GM12878 (cell line): ENCODE data around the gene CD209. TPM values are rescaled to one million over a fixed set of nuclear protein-coding genes. Genes with fewer than 3 reads are reported as not detected.
A peak's percentile ranks its signal among the peaks of the same experiment; 100 is the strongest.

Experiments used
- ASH2L ChIP-seq: fragments of 300-600, 200-600 bp; sonication (generic); IDR thresholded peaks from 2 replicates; pipeline ENCODE4 v1.6.1; 2017; ENCODE audit warnings: low read depth, mild to moderate bottlenecking, borderline replicate concordance
- ATF7 ChIP-seq: fragments of 450-650 bp; IDR thresholded peaks from 2 replicates; pipeline ENCODE4 v1.6.1; 2016; ENCODE audit warnings: low read depth, mild to moderate bottlenecking
- BACH1 ChIP-seq: fragments of 450-650 bp; IDR thresholded peaks from 2 replicates; pipeline ENCODE4 v1.6.1; 2017; ENCODE audit warnings: mild to moderate bottlenecking, borderline replicate concordance
- CREB1 ChIP-seq: IDR thresholded peaks from 2 replicates; pipeline ENCODE4 v1.6.1; 2012; ENCODE audit warnings: low read depth, mild to moderate bottlenecking, inconsistent platforms
- EED ChIP-seq: sonication (generic); IDR thresholded peaks from 2 replicates; pipeline ENCODE4 v1.6.1; 2016; ENCODE audit warnings: antibody characterized with exemption, low read depth
- ESRRA ChIP-seq: IDR thresholded peaks from 2 replicates; pipeline ENCODE4 v1.6.1; 2012; ENCODE audit warnings: mild to moderate bottlenecking, low read length, improper control_type of control experiment
- HDAC2 ChIP-seq: fragments of 200-600 bp; sonication (generic); IDR thresholded peaks from 2 replicates; pipeline ENCODE4 v1.6.1; 2017
- JUNB ChIP-seq: IDR thresholded peaks from 2 replicates; pipeline ENCODE4 v1.6.1; 2016; ENCODE audit warnings: antibody characterized with exemption, mild to moderate bottlenecking
- KAT2A ChIP-seq: conservative IDR thresholded peaks from 2 replicates; pipeline ENCODE4 v1.6.1; 2011; ENCODE audit warnings: low read depth, low read length; ENCODE audit not compliant: control insufficient read depth
- MTA2 ChIP-seq: fragments of 450-650 bp; IDR thresholded peaks from 2 replicates; pipeline ENCODE4 v1.6.1; 2016; ENCODE audit warnings: low read depth, mild to moderate bottlenecking, moderate library complexity
- MTA3 ChIP-seq: IDR thresholded peaks from 2 replicates; pipeline ENCODE4 v1.6.1; 2012; ENCODE audit warnings: low read length, inconsistent platforms, borderline replicate concordance
- MXI1 ChIP-seq: fragments of 150-350 bp; IDR thresholded peaks from 2 replicates; pipeline ENCODE4 v1.6.1; 2011; ENCODE audit warnings: low read depth, mild to moderate bottlenecking, inconsistent platforms, low read length, improper control_type of control experiment
- MYB ChIP-seq: fragments of 150-350 bp; IDR thresholded peaks from 2 replicates; pipeline ENCODE4 v1.6.1; 2014; ENCODE audit warnings: mild to moderate bottlenecking, low read depth, low read length, borderline replicate concordance
- NFYB ChIP-seq: IDR thresholded peaks from 2 replicates; pipeline ENCODE4 v1.6.1; 2011; ENCODE audit warnings: low read depth, mild to moderate bottlenecking, low read length, improper control_type of control experiment, moderate library complexity; ENCODE audit not compliant: insufficient read depth
- RBBP5 ChIP-seq: fragments of 200-600 bp; sonication (generic); conservative IDR thresholded peaks from 2 replicates; pipeline ENCODE4 v1.6.1; 2016
- SRF ChIP-seq, 2 experiments: IDR thresholded peaks; 2 replicates each; pipeline ENCODE4 v1.6.1; 2011; ENCODE audit warnings: low read depth in 2 of 2, low read length in 2 of 2, mild to moderate bottlenecking in 1 of 2, moderate library complexity in 1 of 2
- STAT1 ChIP-seq: fragments of 450-650 bp; conservative IDR thresholded peaks from 2 replicates; pipeline ENCODE4 v1.6.1; 2014; ENCODE audit warnings: antibody characterized with exemption, mild to moderate bottlenecking
- YBX1 ChIP-seq: fragments of 450-650 bp; IDR thresholded peaks from 2 replicates; pipeline ENCODE4 v1.6.1; 2016; ENCODE audit warnings: antibody characterized with exemption
- polyA plus RNA-seq, 11 experiments: library from polyadenylated mRNA; depleted of rRNA in 4 of 11; unstranded in 6 of 11; stranded (reverse) in 5 of 11; fragments of >200 nt; fragmentation: Nextera tagmentation in 4 of 11; fragmentation: Illumina TruSeq in 1 of 11; extraction: Ambion mirVana in 4 of 11; extraction: Trizol in 1 of 11; gene quantifications; 1 replicate in 1 of 11; 2 replicates in 10 of 11; pipeline versions ENCODE4 v1.2.1 to v1.2.3, GENCODE V29; 2011 to 2016; ENCODE audit warnings: inconsistent platforms in 2 of 11, missing spikeins in 2 of 11, low read depth in 1 of 11
- total RNA-seq, 4 experiments: library from RNA; depleted of rRNA in 3 of 4; stranded (reverse); fragments of >200 nt in 3 of 4; fragmentation: Illumina TruSeq in 1 of 4; extraction: Trizol in 1 of 4; gene quantifications; 2 replicates each; pipeline versions ENCODE4 v1.2.1 to v1.2.3, GENCODE V29; 2013 to 2021
- TF ChIP-seq, protein P1 (sequence below): fragments of 450-650 bp; IDR thresholded peaks from 2 replicates; pipeline ENCODE4 v1.6.1; 2017; ENCODE audit warnings: mild to moderate bottlenecking, moderate library complexity
- TF ChIP-seq, protein P2 (sequence below): IDR thresholded peaks from 2 replicates; pipeline ENCODE4 v1.6.1; 2012; ENCODE audit warnings: low read length, inconsistent platforms
- TF ChIP-seq, protein P3 (sequence below): IDR thresholded peaks from 2 replicates; pipeline ENCODE4 v1.6.1; 2012; ENCODE audit warnings: mild to moderate bottlenecking, low read depth, low read length
- TF ChIP-seq, protein P4 (sequence below): IDR thresholded peaks from 2 replicates; pipeline ENCODE4 v1.6.1; 2012; ENCODE audit warnings: low read depth, low read length, improper control_type of control experiment

CD209 gene
- total and polyA plus RNA-seq, 10 of the 15 experiments (the other 5 are each of a cell fraction or from before 2014, with no cell fraction given), result 0.04 to 0.21 (median 0.10) TPM; not detected in 3

DNA sequence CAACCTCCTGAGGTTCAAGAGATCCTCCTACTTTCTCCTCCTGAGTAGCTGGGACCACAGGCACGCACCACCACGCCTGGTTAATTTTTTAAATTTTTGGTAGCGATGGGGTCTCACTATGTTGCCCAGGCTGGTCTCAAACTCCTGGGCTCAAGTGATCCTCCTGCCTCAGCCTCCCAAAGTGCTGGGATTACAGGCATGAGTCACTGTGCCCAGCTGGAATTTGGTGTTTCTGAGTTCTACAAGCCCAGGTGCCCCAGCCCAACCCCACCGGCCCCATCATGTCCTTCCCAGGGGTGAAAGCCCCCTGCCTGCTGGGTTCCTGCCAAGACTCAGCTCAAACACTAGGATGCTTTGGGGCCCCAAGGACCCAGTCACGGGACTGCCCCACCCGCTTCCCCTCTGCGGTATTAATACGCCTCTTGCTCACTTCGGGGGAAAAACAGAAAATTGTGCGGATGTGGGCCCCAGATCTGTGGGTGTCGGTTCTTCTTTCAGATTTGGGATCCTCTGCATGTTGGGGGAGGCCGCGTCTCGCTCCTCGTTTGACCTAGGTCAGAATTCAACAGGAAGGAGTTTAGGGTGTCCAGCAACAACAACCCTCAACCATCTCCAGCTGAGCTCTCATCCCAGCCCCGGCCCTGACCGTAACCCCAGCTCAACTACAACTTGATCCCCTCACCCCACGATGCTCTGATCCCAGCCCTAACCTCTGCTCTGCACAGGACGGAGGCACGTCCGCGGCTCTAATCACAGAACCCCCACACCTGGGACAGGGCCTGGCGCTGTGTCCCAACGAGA, 41.7 kb downstream of the CD209 start (continued):
- TF ChIP-seq NFYB, result no peak
- TF ChIP-seq RBBP5, result no peak
- peak; percentile 100 for TF ChIP-seq EED
- TF ChIP-seq SRF (IDR thresholded peaks at IDR 0.05; ENCODE audit: low read depth in 2 of 2, low read length in 2 of 2), result 0 out of 4 replicates have a peak, but pooled peaks of 1 of the 2 experiments have one; percentile 55
- TF ChIP-seq MXI1, result no peak
- TF ChIP-seq, protein P1, sequence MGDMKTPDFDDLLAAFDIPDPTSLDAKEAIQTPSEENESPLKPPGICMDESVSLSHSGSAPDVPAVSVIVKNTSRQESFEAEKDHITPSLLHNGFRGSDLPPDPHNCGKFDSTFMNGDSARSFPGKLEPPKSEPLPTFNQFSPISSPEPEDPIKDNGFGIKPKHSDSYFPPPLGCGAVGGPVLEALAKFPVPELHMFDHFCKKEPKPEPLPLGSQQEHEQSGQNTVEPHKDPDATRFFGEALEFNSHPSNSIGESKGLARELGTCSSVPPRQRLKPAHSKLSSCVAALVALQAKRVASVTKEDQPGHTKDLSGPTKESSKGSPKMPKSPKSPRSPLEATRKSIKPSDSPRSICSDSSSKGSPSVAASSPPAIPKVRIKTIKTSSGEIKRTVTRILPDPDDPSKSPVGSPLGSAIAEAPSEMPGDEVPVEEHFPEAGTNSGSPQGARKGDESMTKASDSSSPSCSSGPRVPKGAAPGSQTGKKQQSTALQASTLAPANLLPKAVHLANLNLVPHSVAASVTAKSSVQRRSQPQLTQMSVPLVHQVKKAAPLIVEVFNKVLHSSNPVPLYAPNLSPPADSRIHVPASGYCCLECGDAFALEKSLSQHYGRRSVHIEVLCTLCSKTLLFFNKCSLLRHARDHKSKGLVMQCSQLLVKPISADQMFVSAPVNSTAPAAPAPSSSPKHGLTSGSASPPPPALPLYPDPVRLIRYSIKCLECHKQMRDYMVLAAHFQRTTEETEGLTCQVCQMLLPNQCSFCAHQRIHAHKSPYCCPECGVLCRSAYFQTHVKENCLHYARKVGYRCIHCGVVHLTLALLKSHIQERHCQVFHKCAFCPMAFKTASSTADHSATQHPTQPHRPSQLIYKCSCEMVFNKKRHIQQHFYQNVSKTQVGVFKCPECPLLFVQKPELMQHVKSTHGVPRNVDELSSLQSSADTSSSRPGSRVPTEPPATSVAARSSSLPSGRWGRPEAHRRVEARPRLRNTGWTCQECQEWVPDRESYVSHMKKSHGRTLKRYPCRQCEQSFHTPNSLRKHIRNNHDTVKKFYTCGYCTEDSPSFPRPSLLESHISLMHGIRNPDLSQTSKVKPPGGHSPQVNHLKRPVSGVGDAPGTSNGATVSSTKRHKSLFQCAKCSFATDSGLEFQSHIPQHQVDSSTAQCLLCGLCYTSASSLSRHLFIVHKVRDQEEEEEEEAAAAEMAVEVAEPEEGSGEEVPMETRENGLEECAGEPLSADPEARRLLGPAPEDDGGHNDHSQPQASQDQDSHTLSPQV, result no peak
- TF ChIP-seq YBX1, result no peak
- no peak for TF ChIP-seq ASH2L
- no peak for TF ChIP-seq KAT2A
- peak; percentile 58; the same call in 1 of the 2 replicates for TF ChIP-seq JUNB
- TF ChIP-seq CREB1, result peak; percentile 74
- peak; percentile 82; the same call in 1 of the 2 replicates for TF ChIP-seq MTA3
- TF ChIP-seq, protein P2, sequence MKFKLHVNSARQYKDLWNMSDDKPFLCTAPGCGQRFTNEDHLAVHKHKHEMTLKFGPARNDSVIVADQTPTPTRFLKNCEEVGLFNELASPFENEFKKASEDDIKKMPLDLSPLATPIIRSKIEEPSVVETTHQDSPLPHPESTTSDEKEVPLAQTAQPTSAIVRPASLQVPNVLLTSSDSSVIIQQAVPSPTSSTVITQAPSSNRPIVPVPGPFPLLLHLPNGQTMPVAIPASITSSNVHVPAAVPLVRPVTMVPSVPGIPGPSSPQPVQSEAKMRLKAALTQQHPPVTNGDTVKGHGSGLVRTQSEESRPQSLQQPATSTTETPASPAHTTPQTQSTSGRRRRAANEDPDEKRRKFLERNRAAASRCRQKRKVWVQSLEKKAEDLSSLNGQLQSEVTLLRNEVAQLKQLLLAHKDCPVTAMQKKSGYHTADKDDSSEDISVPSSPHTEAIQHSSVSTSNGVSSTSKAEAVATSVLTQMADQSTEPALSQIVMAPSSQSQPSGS, result peak; percentile 96
- 0 out of 2 replicates have a peak, but pooled peaks have one; percentile 34 for TF ChIP-seq ESRRA
- peak; percentile 61; the same call in 1 of the 2 replicates for TF ChIP-seq BACH1
- TF ChIP-seq STAT1, result no peak
- TF ChIP-seq MTA2, result peak; percentile 88
- TF ChIP-seq, protein P3, sequence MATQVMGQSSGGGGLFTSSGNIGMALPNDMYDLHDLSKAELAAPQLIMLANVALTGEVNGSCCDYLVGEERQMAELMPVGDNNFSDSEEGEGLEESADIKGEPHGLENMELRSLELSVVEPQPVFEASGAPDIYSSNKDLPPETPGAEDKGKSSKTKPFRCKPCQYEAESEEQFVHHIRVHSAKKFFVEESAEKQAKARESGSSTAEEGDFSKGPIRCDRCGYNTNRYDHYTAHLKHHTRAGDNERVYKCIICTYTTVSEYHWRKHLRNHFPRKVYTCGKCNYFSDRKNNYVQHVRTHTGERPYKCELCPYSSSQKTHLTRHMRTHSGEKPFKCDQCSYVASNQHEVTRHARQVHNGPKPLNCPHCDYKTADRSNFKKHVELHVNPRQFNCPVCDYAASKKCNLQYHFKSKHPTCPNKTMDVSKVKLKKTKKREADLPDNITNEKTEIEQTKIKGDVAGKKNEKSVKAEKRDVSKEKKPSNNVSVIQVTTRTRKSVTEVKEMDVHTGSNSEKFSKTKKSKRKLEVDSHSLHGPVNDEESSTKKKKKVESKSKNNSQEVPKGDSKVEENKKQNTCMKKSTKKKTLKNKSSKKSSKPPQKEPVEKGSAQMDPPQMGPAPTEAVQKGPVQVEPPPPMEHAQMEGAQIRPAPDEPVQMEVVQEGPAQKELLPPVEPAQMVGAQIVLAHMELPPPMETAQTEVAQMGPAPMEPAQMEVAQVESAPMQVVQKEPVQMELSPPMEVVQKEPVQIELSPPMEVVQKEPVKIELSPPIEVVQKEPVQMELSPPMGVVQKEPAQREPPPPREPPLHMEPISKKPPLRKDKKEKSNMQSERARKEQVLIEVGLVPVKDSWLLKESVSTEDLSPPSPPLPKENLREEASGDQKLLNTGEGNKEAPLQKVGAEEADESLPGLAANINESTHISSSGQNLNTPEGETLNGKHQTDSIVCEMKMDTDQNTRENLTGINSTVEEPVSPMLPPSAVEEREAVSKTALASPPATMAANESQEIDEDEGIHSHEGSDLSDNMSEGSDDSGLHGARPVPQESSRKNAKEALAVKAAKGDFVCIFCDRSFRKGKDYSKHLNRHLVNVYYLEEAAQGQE, result no peak
- TF ChIP-seq HDAC2, result no peak
- no peak for TF ChIP-seq MYB
- TF ChIP-seq, protein P4, sequence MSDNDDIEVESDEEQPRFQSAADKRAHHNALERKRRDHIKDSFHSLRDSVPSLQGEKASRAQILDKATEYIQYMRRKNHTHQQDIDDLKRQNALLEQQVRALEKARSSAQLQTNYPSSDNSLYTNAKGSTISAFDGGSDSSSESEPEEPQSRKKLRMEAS, result 0 out of 2 replicates have a peak, but pooled peaks have one; percentile 31
- peak; percentile 72 for TF ChIP-seq ATF7
